ENCODE data around the gene NMNAT2. TPM values are rescaled to one million over a fixed set of nuclear protein-coding genes. Genes with fewer than 3 reads are reported as not detected.

NMNAT2 gene
- total and polyA plus RNA-seq, 10 of the 15 experiments (the other 5 are each of a cell fraction or from before 2014, with no cell fraction given), result 0.02 to 2.0 (median 0.60) TPM

DNA sequence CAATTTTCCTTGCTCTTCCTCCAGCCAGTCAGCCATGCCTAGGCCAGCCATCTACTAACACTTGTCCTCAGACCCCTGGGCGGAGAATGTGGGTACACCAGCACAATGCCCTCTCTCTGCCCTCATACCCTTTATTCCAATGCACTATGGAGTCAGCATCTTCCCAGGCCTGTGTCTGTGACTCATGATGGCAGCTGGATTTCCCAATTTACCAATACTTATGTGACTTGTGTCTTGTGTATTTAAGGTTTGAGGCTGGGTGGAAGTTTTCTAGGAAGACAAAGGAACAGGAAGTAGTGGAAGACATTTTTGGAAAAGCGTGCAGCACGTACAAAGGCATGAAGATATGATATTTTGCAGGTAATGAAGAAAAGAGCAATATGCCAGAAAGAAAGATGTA lies 114.3 kb downstream of the NMNAT2 start:
- Histone ChIP-seq H3K27me3 (replicated peaks in 1 of 2; ENCODE audit: control insufficient read depth in 2 of 2, insufficient read depth in 2 of 2, low read length in 1 of 2) (no peaks in the 10 kb centered on the region), H3K27ac (ENCODE audit: control insufficient read depth, insufficient read depth) (no peak overlapping the region), H3K79me2 (ENCODE audit: control insufficient read depth, insufficient read depth, low read length) (no peaks in the 10 kb centered on the region), H3K9me3 (replicated peaks; ENCODE audit: control insufficient read depth, insufficient read depth, low read length) (no peaks in the 10 kb centered on the region), H3K9ac (ENCODE audit: control insufficient read depth, insufficient read depth, low read length) (no peak overlapping the region), H2AFZ (ENCODE audit: control insufficient read depth, low read depth, low read length) (no peak overlapping the region), H3K4me3 (no peak overlapping the region), H3K4me2 (ENCODE audit: control insufficient read depth, insufficient read depth) (no peak overlapping the region), H4K20me1 (ENCODE audit: control insufficient read depth, insufficient read depth) (no peaks in the 10 kb centered on the region), H3K36me3 (ENCODE audit: control insufficient read depth in 2 of 2, insufficient read depth in 2 of 2, low read length in 1 of 2) (no peaks in the 10 kb centered on the region), H3K4me1 (ENCODE audit: control insufficient read depth, insufficient read depth, low read length) (peaks cover 12% of the 10 kb centered on the region)
- ChIA-PET CTCF (no interaction called here), POLR2A (interaction anchor here (1.0 to 1.6 kb wide), 2 partner anchors 10 to 14 kb away, joined by 3 read pairs; no protein-coding TSS in a partner anchor), SMC1A (ENCODE audit: uncharacterized antibody, unreplicated experiment) (interaction anchor here (1.3 to 4.8 kb wide), 4 partner anchors 13 to 23 kb away, joined by 5 to 48 read pairs (median 14); no protein-coding TSS in a partner anchor), RAD21 (ENCODE audit: unreplicated experiment) (interaction anchor here (5.5 kb wide), 1 partner anchor 22 kb away, joined by 50 read pairs; no protein-coding TSS in a partner anchor)
- no TSS peak for BruUV-seq (replicated peaks)
- 65% methylated on average over 3 of the region's 3 CpGs for WGBS (ENCODE audit: insufficient coverage, insufficient replicate concordance, low lambda C conversion rate, missing lambda C conversion rate)
- intact Hi-C loops (cut with micrococcal nuclease; ENCODE audit: unreplicated experiment) (no loop called here), in situ Hi-C loops (cut with MboI) (no loop called here)
- DNase-seq (ENCODE audit: low read depth, low spot score), result no peak
- ATAC-seq, result no peak
- FAIRE-seq, result no peak
- TF ChIP-seq RAD21 (IDR thresholded peaks at IDR 0.05; ENCODE audit: insufficient read depth, low read depth, low read length), result no peak
- TF ChIP-seq NFXL1 (IDR thresholded peaks at IDR 0.05; ENCODE audit: borderline replicate concordance), result no peak
- TF ChIP-seq, protein P1, sequence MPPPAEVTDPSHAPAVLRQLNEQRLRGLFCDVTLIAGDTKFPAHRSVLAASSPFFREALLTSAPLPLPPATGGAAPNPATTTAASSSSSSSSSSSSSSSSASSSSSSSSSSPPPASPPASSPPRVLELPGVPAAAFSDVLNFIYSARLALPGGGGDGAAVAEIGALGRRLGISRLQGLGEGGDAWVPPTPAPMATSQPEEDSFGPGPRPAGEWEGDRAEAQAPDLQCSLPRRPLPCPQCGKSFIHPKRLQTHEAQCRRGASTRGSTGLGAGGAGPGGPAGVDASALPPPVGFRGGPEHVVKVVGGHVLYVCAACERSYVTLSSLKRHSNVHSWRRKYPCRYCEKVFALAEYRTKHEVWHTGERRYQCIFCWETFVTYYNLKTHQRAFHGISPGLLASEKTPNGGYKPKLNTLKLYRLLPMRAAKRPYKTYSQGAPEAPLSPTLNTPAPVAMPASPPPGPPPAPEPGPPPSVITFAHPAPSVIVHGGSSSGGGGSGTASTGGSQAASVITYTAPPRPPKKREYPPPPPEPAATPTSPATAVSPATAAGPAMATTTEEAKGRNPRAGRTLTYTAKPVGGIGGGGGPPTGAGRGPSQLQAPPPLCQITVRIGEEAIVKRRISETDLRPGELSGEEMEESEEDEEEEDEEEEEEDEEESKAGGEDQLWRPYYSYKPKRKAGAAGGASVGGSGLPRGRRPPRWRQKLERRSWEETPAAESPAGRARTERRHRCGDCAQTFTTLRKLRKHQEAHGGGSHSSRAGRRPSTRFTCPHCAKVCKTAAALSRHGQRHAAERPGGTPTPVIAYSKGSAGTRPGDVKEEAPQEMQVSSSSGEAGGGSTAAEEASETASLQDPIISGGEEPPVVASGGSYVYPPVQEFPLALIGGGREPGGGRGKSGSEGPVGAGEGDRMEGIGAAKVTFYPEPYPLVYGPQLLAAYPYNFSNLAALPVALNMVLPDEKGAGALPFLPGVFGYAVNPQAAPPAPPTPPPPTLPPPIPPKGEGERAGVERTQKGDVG (CRISPR knock-in tag; IDR thresholded peaks at IDR 0.05), result no peak
- TF ChIP-seq HDAC6 (IDR thresholded peaks at IDR 0.05; ENCODE audit: unreplicated experiment), result no peak
- no peak for TF ChIP-seq CHD1 (IDR thresholded peaks at IDR 0.05; ENCODE audit: low read depth, low read length)
- no peak for TF ChIP-seq SP1 (IDR thresholded peaks at IDR 0.05; ENCODE audit: low read depth, low read length)
- TF ChIP-seq, protein P2, sequence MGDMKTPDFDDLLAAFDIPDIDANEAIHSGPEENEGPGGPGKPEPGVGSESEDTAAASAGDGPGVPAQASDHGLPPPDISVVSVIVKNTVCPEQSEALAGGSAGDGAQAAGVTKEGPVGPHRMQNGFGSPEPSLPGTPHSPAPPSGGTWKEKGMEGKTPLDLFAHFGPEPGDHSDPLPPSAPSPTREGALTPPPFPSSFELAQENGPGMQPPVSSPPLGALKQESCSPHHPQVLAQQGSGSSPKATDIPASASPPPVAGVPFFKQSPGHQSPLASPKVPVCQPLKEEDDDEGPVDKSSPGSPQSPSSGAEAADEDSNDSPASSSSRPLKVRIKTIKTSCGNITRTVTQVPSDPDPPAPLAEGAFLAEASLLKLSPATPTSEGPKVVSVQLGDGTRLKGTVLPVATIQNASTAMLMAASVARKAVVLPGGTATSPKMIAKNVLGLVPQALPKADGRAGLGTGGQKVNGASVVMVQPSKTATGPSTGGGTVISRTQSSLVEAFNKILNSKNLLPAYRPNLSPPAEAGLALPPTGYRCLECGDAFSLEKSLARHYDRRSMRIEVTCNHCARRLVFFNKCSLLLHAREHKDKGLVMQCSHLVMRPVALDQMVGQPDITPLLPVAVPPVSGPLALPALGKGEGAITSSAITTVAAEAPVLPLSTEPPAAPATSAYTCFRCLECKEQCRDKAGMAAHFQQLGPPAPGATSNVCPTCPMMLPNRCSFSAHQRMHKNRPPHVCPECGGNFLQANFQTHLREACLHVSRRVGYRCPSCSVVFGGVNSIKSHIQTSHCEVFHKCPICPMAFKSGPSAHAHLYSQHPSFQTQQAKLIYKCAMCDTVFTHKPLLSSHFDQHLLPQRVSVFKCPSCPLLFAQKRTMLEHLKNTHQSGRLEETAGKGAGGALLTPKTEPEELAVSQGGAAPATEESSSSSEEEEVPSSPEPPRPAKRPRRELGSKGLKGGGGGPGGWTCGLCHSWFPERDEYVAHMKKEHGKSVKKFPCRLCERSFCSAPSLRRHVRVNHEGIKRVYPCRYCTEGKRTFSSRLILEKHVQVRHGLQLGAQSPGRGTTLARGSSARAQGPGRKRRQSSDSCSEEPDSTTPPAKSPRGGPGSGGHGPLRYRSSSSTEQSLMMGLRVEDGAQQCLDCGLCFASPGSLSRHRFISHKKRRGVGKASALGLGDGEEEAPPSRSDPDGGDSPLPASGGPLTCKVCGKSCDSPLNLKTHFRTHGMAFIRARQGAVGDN (IDR thresholded peaks at IDR 0.05), result no peak
- no peak for TF ChIP-seq ZNF274 (IDR thresholded peaks at IDR 0.05; ENCODE audit: insufficient read depth, insufficient read length)
- TF ChIP-seq LARP7 (IDR thresholded peaks at IDR 0.05), result no peak
- TF ChIP-seq MEF2B (IDR thresholded peaks at IDR 0.05; ENCODE audit: partially characterized antibody, poor library complexity, severe bottlenecking), result no peak
- no peak for TF ChIP-seq POU2F2 (IDR thresholded peaks at IDR 0.05; ENCODE audit: borderline replicate concordance, low read depth, low read length)

All from GM12878 (cell line).